Measurements from ENCODE around the gene ZNF569.

Gene ZNF569

GRCh38 chr19:37470216-37470615, 3.0 kb upstream of the ZNF569 start:
- Histone ChIP-seq H3K36me3 (no peaks in the 10 kb centered on the region), H3K4me1 (ENCODE audit: control insufficient read depth in 1 of 2, insufficient read depth in 1 of 2, low read depth in 1 of 2, low read length in 1 of 2) (peaks cover 27 to 29% of the 10 kb centered on the region in 2 experiments), H3K9me3 (no peaks in the 10 kb centered on the region), H3K27me3 (no peaks in the 10 kb centered on the region), H3K4me3 (ENCODE audit: low read depth in 1 of 2, low read length in 1 of 2) (no peak overlapping the region), H3K27ac (no peak overlapping the region)
- no peak for TF ChIP-seq CTCF (IDR thresholded peaks at IDR 0.05)

GRCh38 chr19:37468961-37469777, 1.9 kb upstream of the ZNF569 start, which contains the start of gene ZNF570:
TSS of gene ZNF570 (plus strand) at chr19:37469356. CDS start at chr19:37470355, 999 bp downstream.
- Histone ChIP-seq H3K9me3 (no peaks in the 10 kb centered on the region), H3K4me3 (ENCODE audit: low read depth in 1 of 2, low read length in 1 of 2) (peak within 1 kb of the TSS; percentile 63 to 76), H3K27ac (peak within 1 kb of the TSS; percentile 41), H3K27me3 (no peaks in the 10 kb centered on the region), H3K36me3 (no peaks in the 10 kb centered on the region), H3K4me1 (ENCODE audit: control insufficient read depth in 1 of 2, insufficient read depth in 1 of 2, low read depth in 1 of 2, low read length in 1 of 2) (peaks cover 27 to 29% of the 10 kb centered on the region in 2 experiments)
- TF ChIP-seq CTCF (IDR thresholded peaks at IDR 0.05): no peak

DNA sequence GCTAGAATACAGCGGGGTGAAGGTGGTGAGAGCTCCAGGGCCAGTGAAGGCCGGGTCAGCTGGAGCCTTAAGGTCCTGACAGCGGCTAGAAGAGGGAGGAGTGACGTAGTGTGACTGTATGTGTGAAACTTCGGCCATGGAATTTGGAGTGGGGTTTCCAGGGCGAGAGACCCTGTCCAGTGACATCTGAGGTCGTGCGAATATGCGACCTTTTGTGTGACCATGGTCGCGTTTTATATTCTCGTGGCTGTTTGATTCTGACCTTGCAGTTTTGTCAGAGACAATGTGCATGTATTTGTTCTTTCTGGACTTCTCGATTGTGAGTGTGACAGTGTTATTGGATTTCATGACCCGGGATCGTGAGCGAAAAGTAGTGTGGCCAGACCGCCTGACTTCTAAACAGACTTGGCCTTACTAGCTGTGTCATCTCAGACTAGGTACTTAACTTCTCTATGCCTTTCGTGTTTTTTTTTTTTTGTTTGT, 405 bp upstream of the ZNF569 start:
- Histone ChIP-seq H3K4me3 (ENCODE audit: low read depth in 1 of 2, low read length in 1 of 2) (peak overlapping the region; percentile 80 to 93), H3K4me1 (ENCODE audit: control insufficient read depth in 1 of 2, insufficient read depth in 1 of 2, low read depth in 1 of 2, low read length in 1 of 2) (peaks cover 27 to 29% of the 10 kb centered on the region in 2 experiments), H3K27ac (peak overlapping the region; percentile 73), H3K9me3 (no peaks in the 10 kb centered on the region), H3K27me3 (no peaks in the 10 kb centered on the region), H3K36me3 (no peaks in the 10 kb centered on the region)
- no peak for TF ChIP-seq CTCF (IDR thresholded peaks at IDR 0.05)

GRCh38 chr19:37466277-37466797, 907 bp downstream of the ZNF569 start:
- no peaks in the 10 kb centered on the region for H3K27me3 ChIP-seq
- H3K36me3 ChIP-seq: no peaks in the 10 kb centered on the region
- H3K4me1 ChIP-seq (ENCODE audit: control insufficient read depth in 1 of 2, insufficient read depth in 1 of 2, low read depth in 1 of 2, low read length in 1 of 2): peaks cover 27 to 29% of the 10 kb centered on the region in 2 experiments
- no peaks in the 10 kb centered on the region for H3K9me3 ChIP-seq
- TF ChIP-seq CTCF (IDR thresholded peaks at IDR 0.05): no peak
- peak overlapping the region; percentile 80 to 93 for H3K4me3 ChIP-seq (ENCODE audit: low read depth in 1 of 2, low read length in 1 of 2)
- peak overlapping the region; percentile 73 for H3K27ac ChIP-seq

DNA sequence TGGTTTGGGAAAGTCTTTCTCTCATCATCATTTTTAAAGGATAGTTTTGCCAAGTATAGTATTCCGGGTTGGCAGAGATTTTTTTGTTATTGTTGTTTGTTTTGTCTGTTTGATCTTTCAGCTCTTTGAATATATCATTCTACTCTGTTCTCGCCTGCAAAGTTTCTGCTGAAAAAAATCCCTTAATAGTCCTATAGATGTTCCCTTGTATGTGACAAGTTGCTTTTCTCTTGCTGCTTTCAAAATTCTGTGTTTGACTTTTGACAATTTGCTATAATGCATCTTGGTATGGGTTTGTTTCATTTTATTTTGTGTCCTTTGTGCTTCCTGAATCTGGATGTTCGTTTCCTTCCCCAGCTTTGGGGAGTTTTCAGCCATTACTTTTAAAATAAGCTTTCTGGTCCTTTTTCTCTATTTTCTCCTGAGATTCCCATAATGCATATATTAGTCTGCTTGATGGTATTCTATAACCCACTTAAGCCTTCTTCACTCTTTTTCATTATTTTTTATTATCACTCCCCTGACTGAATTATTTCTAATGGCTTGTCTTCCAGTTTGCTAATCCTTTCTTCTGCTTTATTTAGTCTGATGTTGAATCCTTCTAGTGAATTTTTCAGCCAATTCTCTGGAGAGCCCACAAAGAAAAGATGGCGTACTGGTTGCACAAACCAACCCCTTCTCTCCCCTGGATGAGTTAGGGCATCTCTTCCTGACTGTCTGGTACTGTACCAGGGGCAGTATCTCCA, 14.6 kb downstream of the ZNF569 start:
- no peak for TF ChIP-seq CTCF (IDR thresholded peaks at IDR 0.05)
- Histone ChIP-seq H3K27me3 (no peaks in the 10 kb centered on the region), H3K4me1 (ENCODE audit: control insufficient read depth in 1 of 2, insufficient read depth in 1 of 2, low read depth in 1 of 2, low read length in 1 of 2) (no peaks in the 10 kb centered on the region), H3K27ac (no peak overlapping the region), H3K9me3 (peaks cover 33% of the 10 kb centered on the region), H3K36me3 (no peaks in the 10 kb centered on the region), H3K4me3 (ENCODE audit: low read depth in 1 of 2, low read length in 1 of 2) (no peak overlapping the region)

All from neutrophil (primary cell).